ENCODE results near the gene SYPL1.
"Not testable (repeated sequence)": the region's sequence is repeated elsewhere in the genome, so short reads cannot be mapped to it uniquely, and the experiment has no call there.

Gene SYPL1

DNA sequence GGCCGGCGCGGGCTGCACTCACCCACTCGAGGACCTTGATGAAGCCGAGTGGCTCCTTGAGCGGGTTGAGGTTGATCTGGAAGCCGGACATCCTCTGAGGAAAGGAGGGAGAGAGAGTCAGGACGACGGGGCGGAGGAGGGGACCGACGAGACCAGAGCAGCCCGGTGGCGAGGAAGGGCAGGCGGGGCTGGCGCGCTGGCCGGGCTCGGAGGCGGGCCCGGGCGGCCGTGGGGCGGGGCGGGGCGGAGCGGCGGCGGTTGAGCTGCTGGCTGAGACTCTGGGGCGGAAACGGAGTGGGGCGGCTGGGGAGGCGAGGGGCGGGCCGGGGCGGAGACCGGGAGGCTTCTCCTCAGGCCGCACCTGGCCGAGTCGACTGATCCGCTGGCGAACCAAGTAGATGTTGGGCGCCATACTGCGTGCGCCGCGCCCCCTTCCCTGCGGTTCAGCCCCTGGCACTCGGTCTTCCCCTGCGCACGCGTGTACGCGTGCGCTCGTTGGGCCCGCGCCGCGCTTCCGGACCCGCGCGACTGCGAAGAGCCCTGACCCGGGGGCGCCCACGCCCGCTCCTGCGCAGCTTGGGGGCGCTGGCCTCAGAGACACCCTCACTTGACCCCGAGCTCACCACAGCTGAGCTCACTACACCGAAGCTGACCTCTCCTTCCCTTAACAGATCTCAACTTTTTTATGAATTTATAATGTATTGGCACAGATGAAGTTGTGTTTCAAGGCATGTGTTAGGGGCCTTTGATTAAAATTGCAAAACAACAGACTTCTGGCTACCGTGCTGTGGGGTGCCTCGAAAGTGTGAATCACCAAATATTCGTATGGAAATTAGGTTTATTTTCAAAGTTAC, at the start of gene SYPL1:
Gene SYPL1, minus strand, starts transcription at position 195 of the 854 bp plus-strand sequence. Its CDS starts 104 bp downstream, at position 91.
- peak; percentile 78 for DNase-seq (ENCODE audit: low spot score)

DNA sequence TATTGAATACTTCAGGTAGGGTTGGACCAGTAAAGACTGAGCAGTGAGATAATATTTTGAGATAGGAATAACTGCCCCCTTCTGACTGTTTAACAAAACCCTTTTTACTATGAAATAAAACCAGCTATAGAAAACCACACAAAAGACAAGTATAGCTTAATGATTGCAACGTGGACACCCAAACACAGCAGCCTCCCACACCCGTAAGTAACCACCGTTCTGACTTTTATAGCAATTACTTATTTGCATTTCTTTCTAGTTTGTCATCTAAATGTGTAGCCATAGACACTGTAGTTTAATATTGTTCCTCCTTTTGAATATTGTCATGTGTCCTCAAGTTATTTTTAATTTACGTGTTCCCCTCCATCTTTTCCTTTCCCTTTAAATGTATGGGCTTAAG, 42.9 kb upstream of the SYPL1 start:
- no peak for DNase-seq (ENCODE audit: low spot score)

DNA sequence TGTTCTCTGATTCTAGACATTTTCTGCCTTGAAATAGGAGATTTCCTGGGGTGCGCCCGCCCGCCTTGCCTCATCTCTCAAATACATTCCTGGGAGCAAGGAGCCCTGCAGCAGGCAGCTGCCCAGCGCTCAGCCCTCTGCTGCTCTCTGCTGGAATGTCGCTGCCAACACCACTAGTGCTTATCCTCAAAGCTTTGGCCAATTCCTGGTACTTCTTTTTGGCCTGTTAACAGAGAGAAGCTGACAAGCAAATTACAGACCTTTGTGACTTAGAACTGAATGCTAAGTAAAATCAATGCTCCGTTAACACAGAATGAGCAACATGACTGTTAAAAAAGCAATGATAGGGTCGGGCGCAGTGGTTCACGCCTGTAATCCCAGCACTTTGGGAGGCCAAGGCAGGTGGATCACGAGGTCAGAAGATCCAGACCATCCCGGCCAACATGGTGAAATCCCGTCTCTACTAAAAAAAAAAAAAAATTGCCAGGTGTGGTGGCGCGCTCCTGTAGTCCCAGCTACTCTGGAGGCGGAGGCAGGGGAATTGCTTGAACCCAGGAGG, 41.9 kb upstream of the SYPL1 start:
- peak; percentile 17 for DNase-seq (ENCODE audit: low spot score)

DNA sequence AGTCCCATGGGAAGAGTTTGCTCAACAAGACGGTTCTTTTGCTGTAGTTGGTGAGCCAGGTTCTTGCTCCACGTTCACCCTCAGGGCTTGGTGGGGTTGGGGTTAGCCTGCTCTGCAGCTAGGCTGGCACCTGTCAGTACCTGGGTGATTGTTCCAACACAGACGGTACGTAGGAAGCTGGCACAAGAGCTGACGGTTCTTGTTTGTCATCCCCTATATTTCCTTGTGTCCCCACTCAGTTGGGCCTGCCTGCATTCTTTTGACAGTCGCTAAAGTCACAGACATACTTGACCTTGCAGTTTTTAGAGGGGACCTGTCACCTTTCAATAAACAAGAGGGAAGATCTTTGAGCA, 40.2 kb upstream of the SYPL1 start:
- no peak for DNase-seq (ENCODE audit: low spot score)

DNA sequence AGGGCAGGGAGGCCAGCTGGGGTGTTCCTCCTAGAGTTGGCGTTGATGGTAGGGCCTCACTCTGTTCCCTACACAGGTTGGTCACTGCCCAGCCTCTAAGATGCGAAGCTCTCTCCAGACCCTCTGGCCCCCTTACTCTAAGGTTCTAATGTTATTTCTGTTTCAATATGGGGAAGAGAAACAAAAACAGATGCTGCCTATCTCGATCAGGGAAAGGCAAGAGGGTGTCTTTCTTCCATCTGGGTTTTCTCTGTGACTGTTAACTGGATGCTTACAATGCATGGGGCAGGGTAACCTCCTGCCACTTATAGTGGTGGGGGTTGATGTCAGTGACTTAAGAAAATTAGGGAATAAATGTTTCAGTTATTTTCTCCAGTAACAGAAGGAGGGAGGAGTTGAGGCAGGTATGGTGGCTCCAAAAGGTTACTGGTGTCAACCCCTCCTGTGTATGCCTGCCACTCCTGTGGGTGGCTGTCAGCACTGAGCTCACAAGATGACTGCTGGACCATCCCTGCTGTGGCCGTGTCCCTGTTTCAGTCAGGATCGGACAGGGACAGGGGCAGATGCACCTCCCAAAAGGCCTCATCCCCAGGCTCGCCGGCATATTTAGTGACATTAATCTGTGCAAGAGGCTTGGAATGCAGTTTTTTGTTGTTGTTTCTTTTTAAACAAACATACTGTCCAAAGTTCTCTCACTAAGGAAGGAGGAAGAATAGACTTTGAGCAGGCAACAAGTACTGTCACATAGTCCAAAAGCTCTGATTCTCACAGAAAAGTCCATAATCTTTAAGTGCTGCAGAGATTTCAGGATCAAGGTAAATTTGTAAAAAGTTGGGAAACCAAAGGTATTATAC, 39.6 kb upstream of the SYPL1 start:
- no peak for DNase-seq (ENCODE audit: low spot score)

DNA sequence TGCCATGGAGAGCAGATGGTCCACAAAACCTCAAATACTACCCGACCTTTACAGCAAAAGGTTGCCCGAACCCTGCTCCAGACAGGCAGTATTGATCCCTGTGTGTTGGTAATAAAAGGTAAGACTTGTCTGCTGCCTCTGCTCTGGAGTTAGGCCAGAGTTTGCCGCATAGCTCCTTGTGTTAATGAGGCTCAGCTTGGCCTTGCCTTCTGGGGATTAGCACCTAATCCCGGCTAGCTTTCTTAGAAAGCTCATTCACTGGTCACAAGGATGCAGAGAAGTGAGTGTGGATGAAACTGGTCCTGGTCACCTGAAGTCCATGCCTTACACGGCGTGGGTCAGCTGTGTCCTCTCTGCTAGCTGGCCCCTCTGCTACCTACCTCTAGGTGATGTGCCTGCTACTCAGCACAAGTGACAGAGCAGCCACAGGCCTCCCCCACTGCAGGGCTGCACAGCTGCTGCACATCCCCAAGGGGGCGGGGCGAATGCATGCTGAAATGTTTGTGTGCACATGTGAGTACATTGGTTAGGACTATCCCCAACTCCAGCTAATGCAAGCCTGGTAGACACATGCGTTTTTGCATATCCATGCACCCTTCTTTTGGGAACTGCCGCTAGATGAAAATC, 31.7 kb upstream of the SYPL1 start:
- DNase-seq (ENCODE audit: low spot score): no peak

DNA sequence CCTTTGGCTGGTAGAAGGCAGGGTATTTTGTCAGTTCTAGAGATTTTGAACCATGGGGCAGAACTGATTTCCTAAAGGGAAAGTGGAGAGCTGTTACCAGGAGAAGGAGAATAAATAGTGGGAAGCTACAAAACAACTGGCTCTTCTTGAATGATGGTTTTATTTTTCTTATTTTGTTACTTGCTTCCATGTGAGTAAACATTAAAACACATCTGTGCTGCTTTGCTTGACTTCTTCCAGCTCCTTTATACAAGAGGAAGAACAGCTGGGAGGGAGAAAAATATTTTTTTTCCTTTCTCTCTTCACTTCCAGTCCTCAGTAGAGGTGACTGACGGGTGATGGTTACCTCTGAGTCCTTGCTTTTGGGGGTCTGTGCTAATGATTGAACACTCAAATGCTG, 30.0 kb upstream of the SYPL1 start:
- no peak for DNase-seq (ENCODE audit: low spot score)

DNA sequence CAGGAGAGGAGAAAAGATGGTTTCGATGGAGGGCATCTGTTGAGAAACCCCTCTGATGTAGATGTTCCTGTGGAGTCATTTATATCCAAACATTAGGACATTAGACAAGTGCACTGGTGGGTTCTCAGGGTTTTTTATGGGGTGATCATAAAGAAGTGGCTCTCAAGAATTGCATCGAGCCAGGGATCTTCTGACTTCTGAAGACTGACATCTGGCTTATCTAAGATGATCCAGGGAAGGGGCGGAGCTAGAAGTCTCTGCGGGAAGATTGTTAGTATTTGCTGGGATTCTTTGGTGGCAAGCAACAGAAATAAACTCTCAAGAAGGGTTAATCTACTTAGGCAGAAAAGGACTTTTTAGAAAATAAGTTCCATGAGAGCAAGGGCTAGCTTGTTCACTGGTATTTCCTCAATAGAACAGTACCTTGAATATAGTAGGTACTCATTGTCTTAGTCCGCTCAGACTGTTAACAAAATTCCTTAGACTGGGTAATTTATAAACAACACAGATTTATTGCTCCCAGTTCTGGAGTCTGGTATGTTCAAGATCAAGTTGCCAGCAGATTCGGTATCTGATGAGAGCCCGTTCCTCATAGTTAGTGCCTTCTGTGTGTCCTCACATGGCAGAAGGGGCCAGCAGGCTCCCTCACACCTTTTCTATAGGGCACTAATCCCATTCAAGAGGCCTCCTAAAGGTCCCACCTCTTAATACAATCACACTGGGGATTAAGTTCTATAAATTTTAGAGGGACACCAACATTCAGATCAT, 28.5 kb upstream of the SYPL1 start:
- DNase-seq (ENCODE audit: low spot score): no peak

DNA sequence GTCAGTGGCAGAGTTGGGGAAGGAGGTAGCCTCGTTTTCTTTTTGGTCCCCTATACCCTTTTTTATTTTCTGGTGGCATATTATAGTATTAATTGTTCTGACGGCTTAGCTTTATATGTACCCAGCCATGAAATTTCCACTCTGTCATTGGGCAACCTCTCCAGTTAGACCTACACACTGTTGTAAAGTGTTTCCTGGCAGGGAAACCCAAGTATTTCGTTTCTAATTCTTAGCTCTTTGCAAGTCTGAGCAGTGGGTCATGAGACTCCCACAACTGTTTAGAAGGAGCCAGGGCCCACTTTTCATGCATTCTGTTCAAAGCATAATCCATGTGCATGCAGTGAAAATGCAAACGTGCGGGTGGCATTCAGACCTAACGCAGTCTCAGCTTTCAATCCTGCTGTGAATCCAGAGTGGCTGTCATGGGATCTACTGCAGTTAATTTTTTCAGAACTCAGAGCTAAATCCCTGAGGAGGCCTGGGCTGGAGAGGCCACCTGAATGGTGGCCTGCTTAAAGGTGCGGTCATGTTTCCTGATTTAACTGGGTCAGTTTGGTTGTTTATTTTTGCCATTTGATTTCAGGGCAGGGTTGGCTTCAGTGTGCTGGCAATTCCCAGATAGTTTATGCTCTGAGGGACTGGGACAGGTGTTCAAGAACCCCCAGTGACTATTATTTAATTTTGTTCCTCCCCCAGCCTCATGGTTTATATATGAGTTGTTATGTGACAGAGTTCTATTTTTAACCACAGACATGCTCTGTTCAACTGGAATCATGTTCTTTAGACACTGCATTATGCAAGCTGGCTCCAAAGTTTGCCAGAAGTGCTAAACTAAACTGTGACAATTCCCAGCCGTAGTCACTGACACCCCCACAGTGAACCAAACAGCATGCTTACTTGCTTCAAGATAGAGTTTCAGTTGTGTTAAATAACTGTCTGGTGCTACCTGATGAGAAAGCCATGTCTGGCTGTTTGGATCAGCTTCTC, 27.4 kb upstream of the SYPL1 start:
- DNase-seq (ENCODE audit: low spot score): no peak

DNA sequence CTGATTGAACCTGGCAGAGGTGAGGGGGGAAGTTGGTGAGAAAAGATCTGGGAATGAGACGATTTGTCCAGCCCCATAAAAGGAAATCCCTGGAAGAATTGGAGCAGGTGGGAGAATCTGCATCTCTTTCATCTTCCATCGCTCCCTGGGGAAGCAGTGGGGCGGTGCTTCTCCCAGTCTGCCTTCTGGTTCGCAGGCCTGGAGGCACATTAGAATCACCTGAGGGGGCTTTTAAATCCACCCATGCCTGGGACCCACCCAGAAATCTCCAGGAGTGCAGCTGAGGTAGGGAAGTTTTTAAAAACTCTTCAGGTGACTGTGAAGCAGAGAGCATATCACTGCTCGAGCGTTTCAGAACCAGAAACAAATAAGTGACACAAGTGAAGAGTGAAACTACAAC, 26.7 kb upstream of the SYPL1 start:
- no peak for DNase-seq (ENCODE audit: low spot score)

DNA sequence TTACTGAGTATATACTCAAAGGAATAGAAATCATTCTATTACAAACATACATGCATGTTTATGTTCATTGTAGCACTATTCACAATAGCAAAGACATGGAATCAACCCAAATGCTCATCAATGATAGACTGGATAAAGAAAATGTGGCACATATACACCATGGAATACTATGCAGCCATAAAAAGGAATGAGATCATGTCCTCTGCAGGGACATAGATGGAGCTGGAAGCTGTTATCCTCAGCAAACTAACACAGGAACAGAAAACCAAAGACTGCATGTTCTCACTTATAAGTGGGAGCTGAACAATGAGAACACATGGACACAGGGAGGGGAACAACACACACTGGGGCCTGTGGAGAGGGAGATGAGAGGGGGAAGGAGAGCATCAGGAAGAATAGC, 26.1 kb upstream of the SYPL1 start:
- not testable (repeated sequence) for DNase-seq (ENCODE audit: low spot score)

DNA sequence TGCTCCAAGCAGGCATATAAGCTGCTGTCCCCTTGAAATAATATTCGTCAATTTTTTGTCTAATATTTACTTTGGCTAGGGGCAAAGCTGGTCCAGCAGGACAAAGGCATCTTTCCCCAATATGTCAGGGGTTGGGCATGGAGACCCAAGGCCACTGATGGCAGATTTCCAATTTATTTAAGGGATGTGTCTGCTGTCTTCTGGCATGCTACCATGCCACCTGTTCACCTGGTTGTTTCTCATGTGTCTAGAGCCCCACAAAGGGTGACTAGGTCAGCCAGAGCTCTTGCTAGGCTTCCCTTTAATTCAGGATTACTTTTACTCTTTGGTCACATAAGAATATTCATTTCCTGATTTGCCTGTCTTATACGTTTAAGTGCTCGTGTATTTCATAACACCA, 22.1 kb upstream of the SYPL1 start:
- DNase-seq (ENCODE audit: low spot score): no peak

DNA sequence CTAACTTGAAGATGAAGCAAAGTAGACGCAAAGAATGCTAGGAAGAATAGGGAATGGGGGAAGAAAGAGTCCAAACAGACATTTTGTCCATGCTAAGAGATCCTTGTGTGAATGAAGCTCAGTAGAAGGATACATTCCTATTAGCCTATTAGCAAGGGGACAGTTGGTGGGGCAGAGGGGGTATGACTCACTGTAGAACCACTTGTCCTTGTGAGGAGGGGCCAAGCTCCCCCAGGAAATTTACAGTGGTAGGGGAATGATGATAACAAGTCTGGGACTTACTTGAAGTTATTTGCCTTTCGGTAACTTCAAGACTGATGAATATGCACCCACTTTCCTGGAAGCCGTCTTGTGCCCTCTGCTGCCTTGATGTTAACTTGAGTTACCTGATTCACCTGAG, 17.2 kb upstream of the SYPL1 start:
- no peak for DNase-seq (ENCODE audit: low spot score)

DNA sequence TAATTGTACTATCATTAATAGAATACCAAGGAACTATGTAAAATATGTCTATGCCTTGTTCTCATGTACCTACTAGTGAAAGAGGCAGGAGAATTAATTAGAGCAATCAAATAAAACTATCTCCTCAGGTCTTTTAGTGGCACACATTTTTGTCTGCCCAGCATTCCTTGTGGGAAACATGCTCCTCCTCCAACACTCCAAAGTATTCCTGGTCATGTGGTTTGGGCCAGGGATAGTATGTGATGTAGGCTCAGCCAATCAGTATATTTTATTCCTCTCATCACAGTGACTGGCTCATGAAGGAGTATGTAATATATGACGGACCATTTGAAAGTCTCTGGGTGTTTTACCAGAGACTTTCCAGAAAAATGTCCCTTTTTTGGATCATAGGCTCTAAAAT, 16.7 kb upstream of the SYPL1 start:
- no peak for DNase-seq (ENCODE audit: low spot score)

DNA sequence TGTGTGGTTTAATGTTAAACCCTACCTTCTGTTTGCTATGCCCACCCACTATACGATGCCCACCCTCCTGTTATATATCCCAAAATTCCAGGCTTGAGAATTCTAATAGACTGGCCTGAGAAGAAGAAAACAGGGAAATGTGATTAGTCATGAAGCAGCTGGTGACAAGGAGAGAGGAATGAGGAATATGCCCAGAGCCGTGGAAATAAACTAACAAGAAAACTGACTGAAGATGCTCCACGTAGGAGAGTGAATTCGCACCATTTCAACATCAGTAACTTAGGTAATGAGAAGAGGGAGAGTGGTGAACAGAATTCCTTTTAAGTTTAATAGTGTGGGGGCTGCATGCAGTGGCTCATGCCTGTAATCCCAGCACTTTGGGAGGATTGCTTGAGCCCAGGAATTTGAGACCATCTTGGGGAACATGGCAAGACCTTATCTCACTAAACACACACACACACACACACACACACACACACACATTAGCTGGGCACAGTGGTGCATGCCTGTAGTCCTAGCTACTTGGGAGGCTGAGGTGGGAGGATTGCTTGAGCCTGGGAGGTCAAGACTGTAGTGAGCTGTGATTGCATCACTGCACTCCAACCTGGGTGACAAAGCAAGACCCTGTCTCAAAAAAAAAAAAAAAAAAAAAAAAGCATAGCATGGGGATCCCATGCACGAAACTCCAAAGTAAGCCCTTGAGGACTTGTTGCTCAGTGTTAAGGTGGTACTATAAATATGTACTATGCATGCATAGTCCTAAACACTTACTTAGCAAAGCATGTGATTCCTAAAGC, 16.1 kb upstream of the SYPL1 start:
- DNase-seq (ENCODE audit: low spot score): no peak

DNA sequence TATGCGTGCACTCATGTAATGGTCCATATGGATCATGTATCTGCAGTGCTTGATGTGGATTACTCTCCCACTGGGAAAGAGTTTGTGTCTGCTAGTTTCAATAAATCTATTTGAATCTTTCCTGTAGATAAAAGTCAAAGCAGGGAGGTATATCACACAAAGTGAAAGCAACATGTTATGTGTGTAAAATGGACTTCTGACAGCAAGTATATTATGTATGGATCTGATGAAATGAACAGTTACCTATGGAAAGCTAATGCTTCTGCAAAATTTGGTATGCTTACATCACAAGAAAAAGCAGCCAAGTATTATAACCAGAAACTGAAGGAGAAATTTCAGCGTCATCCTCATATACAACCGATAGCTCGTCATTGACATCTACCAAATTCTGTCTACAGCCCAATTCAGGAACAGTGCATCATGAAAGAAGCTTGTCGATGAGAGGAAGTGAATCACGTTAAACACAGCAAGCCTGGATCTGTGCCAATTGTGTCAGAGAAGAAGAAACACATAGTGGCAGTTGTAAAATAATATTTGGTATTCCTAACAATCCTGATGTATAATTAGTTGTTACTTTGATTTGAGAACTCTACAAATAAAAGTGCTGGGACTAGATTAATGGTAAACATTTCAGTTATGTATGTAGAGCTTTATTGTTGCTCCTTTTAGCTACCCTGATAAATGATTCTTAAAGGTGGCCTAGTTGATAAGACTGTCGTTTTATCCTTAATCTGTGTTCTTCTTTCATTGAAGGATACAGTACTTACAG, 14.2 kb upstream of the SYPL1 start:
- no peak for DNase-seq (ENCODE audit: low spot score)

DNA sequence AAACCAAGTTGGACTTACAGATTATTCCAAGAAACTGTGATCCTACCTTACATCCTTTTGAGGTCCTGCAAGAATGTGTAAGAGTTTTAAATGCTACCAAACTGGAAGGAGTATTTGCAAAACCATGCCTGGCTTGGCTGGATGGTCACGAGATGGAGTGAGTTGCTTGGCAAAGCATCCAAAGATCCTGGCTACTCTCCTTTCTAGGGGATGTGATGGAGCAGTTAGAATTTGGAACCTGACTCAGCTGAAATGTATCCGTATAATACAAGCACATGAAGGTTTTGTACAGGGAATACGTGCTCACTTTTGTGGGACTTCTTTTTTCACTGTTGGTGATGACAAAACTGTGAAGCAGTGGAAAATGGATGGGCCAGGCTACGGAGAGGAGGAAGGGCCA, 13.3 kb upstream of the SYPL1 start:
- no peak for DNase-seq (ENCODE audit: low spot score)

DNA sequence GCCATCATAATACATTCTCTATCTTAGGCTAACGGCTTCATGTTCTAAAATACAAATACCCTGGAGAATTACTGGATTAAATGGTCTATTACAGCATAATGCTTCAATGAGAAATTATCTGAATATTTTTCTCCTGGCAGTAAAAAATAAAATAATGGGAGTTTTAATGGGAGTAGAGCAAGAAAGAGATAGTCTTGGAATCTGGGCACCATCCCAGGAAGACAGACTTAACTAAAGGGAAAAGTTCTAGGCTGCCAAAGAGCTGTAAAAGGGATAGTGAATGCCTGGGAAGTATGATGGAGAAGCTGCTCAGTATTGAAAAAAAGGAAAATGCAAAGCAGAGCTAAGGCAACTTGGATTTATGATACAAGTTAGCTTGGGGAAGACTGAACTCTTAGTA, 12.1 kb upstream of the SYPL1 start:
- DNase-seq (ENCODE audit: low spot score): no peak

DNA sequence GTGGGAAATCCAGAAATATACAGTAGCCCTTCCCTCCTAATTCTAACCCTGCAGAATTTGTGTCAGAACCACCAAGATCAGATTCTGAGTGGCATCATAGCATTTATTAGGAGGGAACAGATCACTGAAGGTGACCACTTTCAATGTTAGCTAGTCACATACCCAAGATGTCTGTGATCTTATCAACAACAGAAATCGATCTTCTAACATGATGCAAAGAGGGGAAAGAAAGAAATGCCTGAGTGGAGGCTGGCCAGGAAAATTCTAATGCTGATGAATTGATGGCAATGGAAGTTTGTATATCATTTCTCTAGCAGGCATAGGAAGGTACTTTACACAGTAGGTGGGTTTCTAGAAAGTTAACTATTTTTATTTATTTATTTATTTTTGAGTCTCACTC, 10.6 kb upstream of the SYPL1 start:
- DNase-seq (ENCODE audit: low spot score): no peak

Measured in hematopoietic multipotent progenitor cell treated with erythropoietin and hydrocortisone succinate and interleukin-3 and kit ligand, for 17 days (in vitro differentiated cells).